Caco-2 (cell line): ENCODE measurements around the gene TMEM143. TPM values are rescaled to one million over a fixed set of nuclear protein-coding genes. Genes with fewer than 3 reads are reported as not detected.
"Not testable (repeated sequence)": the region's sequence is repeated elsewhere in the genome, so short reads cannot be mapped to it uniquely, and the experiment has no call there.

ENCODE experiments used
- BruUV-seq: library from RNA; stranded (reverse); fragments of 400-500 nt; replicated peaks from 2 replicates; lab custom pipeline; 2021; lab: Mats Ljungman, UMichigan
- CTCF ChIA-PET: fragments of 300-600 bp; sonication (Branson Sonifier 250); formaldehyde crosslinking; loops from one replicate; lab custom pipeline; 2022; ENCODE audit warnings: antibody characterized with exemption; lab: Charles Lee
- POLR2A ChIA-PET: fragments of 300-600 bp; sonication (Branson Sonifier 250); formaldehyde crosslinking; loops from one replicate; lab custom pipeline; 2022; ENCODE audit warnings: antibody characterized with exemption; lab: Charles Lee
- DNase-seq, 2 experiments: peaks; one replicate each; pipeline versions ENCODE4 v3.0.0 to v3.0.0-alpha.2; 2020 to 2022
- H3K27me3 ChIP-seq: replicated peaks from 2 replicates; pipeline ENCODE4 v1.6.0; 2011; ENCODE audit warnings: low read length; ENCODE audit not compliant: control insufficient read depth, insufficient read depth
- H3K36me3 ChIP-seq: 2 replicates; pipeline ENCODE4 v1.5.1; 2011; ENCODE audit warnings: low read length; ENCODE audit not compliant: control insufficient read depth, insufficient read depth
- H3K4me1 ChIP-seq: fragments of 250-450 bp; sonication (Bioruptor Pico); 2 replicates; pipeline ENCODE4 v1.5.1; 2020; ENCODE audit warnings: mild to moderate bottlenecking
- H3K4me3 ChIP-seq: 2 replicates; pipeline ENCODE4 v1.5.1; 2011; ENCODE audit warnings: low read depth, mild to moderate bottlenecking, control low read depth, low read length
- H3K9me3 ChIP-seq: fragments of 250-450 bp; sonication (Bioruptor Pico); 2 replicates; pipeline ENCODE4 v1.5.1; 2020; ENCODE audit warnings: mild to moderate bottlenecking, moderate library complexity
- H3K27ac Mint-ChIP-seq: one replicate; pipeline ENCODE4 v1.8.0; 2022; ENCODE audit warnings: mixed read lengths; ENCODE audit not compliant: unreplicated experiment
- H3K27me3 Mint-ChIP-seq: one replicate; pipeline ENCODE4 v1.8.0; 2022; ENCODE audit warnings: mixed read lengths; ENCODE audit not compliant: insufficient read depth, unreplicated experiment
- H3K36me3 Mint-ChIP-seq: one replicate; pipeline ENCODE4 v1.8.0; 2022; ENCODE audit warnings: mild to moderate bottlenecking, mixed read lengths; ENCODE audit not compliant: insufficient read depth, unreplicated experiment
- H3K4me1 Mint-ChIP-seq: one replicate; pipeline ENCODE4 v1.8.0; 2022; ENCODE audit warnings: low read depth, mixed read lengths; ENCODE audit not compliant: unreplicated experiment
- H3K4me3 Mint-ChIP-seq: one replicate; pipeline ENCODE4 v1.8.0; 2022; ENCODE audit warnings: mild to moderate bottlenecking, moderate library complexity, mixed read lengths; ENCODE audit not compliant: unreplicated experiment
- H3K9me3 Mint-ChIP-seq: one replicate; pipeline ENCODE4 v1.8.0; 2022; ENCODE audit warnings: mixed read lengths; ENCODE audit not compliant: unreplicated experiment
- intact Hi-C: fragments of 100-400 bp; cut with micrococcal nuclease; formaldehyde crosslinking; loops from one replicate; pipeline ENCODE4 v1.10.0; 2022; ENCODE audit not compliant: unreplicated experiment
- total RNA-seq: library from RNA; stranded (reverse); gene quantifications from 2 replicates; pipeline ENCODE4 v1.2.3, GENCODE V29; 2022
- TF ChIP-seq, protein P1 (sequence below), 2 experiments: fragments of 200-600 bp in 1 of 2; IDR thresholded peaks; 1 replicate in 1 of 2; 2 replicates in 1 of 2; pipeline versions ENCODE4 v1.5.1 to v1.8.0; 2011 to 2022; ENCODE audit warnings: antibody characterized with exemption in 1 of 2, control low read depth in 1 of 2, inconsistent platforms in 1 of 2, low read depth in 1 of 2, low read length in 1 of 2, mild to moderate bottlenecking in 1 of 2, moderate library complexity in 1 of 2; ENCODE audit not compliant: insufficient read depth in 1 of 2, severe bottlenecking in 1 of 2, unreplicated experiment in 1 of 2

The TMEM143 gene
- total RNA-seq, 1 experiment from 2014 or later, result 24.4 TPM

DNA sequence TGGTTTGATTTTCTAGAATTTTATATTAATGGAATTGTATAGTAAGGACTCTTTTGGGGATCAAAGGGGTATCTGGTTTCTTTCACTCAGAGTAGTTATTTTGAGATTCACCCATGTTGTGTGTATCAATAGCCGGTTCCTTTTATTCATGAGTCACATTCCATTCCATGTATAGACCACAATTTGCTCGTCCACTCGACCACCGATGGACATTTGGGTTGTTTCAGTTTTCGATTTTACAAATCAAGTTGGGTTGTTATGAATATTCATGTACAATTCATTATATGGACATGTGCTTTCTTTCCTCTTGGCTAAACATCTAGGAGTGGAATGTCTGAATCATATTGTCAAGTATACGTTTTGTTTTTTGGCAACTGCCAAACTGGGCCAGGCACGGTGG, 48.0 kb downstream of the TMEM143 start:
- H3K9me3 ChIP-seq, result no peaks in the 10 kb centered on the region
- H3K4me1 ChIP-seq, result peaks cover 6% of the 10 kb centered on the region; the same call in 1 of the 2 replicates
- H3K36me3 Mint-ChIP-seq, result peaks cover 10% of the 10 kb centered on the region
- no peak overlapping the region for H3K4me3 ChIP-seq
- H3K27ac Mint-ChIP-seq, result no peak overlapping the region
- H3K9me3 Mint-ChIP-seq, result no peaks in the 10 kb centered on the region
- H3K27me3 Mint-ChIP-seq, result no peaks in the 10 kb centered on the region
- H3K27me3 ChIP-seq, result no peaks in the 10 kb centered on the region
- TF ChIP-seq, protein P1, sequence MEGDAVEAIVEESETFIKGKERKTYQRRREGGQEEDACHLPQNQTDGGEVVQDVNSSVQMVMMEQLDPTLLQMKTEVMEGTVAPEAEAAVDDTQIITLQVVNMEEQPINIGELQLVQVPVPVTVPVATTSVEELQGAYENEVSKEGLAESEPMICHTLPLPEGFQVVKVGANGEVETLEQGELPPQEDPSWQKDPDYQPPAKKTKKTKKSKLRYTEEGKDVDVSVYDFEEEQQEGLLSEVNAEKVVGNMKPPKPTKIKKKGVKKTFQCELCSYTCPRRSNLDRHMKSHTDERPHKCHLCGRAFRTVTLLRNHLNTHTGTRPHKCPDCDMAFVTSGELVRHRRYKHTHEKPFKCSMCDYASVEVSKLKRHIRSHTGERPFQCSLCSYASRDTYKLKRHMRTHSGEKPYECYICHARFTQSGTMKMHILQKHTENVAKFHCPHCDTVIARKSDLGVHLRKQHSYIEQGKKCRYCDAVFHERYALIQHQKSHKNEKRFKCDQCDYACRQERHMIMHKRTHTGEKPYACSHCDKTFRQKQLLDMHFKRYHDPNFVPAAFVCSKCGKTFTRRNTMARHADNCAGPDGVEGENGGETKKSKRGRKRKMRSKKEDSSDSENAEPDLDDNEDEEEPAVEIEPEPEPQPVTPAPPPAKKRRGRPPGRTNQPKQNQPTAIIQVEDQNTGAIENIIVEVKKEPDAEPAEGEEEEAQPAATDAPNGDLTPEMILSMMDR (IDR thresholded peaks at IDR 0.05; ENCODE audit: insufficient read depth in 1 of 2, low read depth in 1 of 2, low read length in 1 of 2, severe bottlenecking in 1 of 2, unreplicated experiment in 1 of 2), result no peak
- BruUV-seq, result no TSS peak
- H3K4me1 Mint-ChIP-seq, result peaks cover 8% of the 10 kb centered on the region
- DNase-seq, result no peak
- no peaks in the 10 kb centered on the region for H3K36me3 ChIP-seq
- POLR2A ChIA-PET, result no interaction called here
- no peak overlapping the region for H3K4me3 Mint-ChIP-seq
- CTCF ChIA-PET, result no interaction called here
- intact Hi-C loops, result loop anchor here (10.0 kb wide), 1 partner anchor 51 kb away; no protein-coding TSS in a partner anchor

- peaks cover 5% of the 10 kb centered on the region for H3K4me1 Mint-ChIP-seq
- no peaks in the 10 kb centered on the region for H3K27me3 Mint-ChIP-seq
- Histone ChIP-seq H3K4me3 (no peak overlapping the region), H3K4me1 (peaks cover 8% of the 10 kb centered on the region; the same call in 1 of the 2 replicates), H3K36me3 (no peaks in the 10 kb centered on the region), H3K27me3 (no peaks in the 10 kb centered on the region), H3K9me3 (no peaks in the 10 kb centered on the region)
- no TSS peak for BruUV-seq
- H3K36me3 Mint-ChIP-seq, result no peaks in the 10 kb centered on the region
- H3K4me3 Mint-ChIP-seq, result no peak overlapping the region
- ChIA-PET CTCF (interaction anchor here (0.7 to 0.8 kb wide), 2 partner anchors 19 to 21 kb away, joined by 3 read pairs; no protein-coding TSS in a partner anchor), POLR2A (no interaction called here)
- H3K27ac Mint-ChIP-seq, result no peak overlapping the region
- no peaks in the 10 kb centered on the region for H3K9me3 Mint-ChIP-seq
- intact Hi-C loops, result loop anchor here (10.0 kb wide), 1 partner anchor 47 kb away; no protein-coding TSS in a partner anchor
- DNase-seq, result no peak
- TF ChIP-seq, protein P1 (IDR thresholded peaks at IDR 0.05; ENCODE audit: insufficient read depth in 1 of 2, low read depth in 1 of 2, low read length in 1 of 2, severe bottlenecking in 1 of 2, unreplicated experiment in 1 of 2), result no peak
Measured at GRCh38 chr19:48311384-48311783, 52.4 kb downstream of the TMEM143 start.

GRCh38 chr19:48310227-48310626, 53.5 kb downstream of the TMEM143 start:
- Mint-ChIP-seq H3K27me3 (no peaks in the 10 kb centered on the region), H3K27ac (no peak overlapping the region), H3K4me3 (no peak overlapping the region), H3K4me1 (peaks cover 5% of the 10 kb centered on the region), H3K9me3 (no peaks in the 10 kb centered on the region), H3K36me3 (no peaks in the 10 kb centered on the region)
- intact Hi-C loops, result loop anchor here (10.0 kb wide), 1 partner anchor 45 kb away; no protein-coding TSS in a partner anchor
- Histone ChIP-seq H3K9me3 (no peaks in the 10 kb centered on the region), H3K4me3 (no peak overlapping the region), H3K27me3 (no peaks in the 10 kb centered on the region), H3K4me1 (peaks cover 8% of the 10 kb centered on the region; the same call in 1 of the 2 replicates), H3K36me3 (no peaks in the 10 kb centered on the region)
- TF ChIP-seq, protein P1 (IDR thresholded peaks at IDR 0.05; ENCODE audit: insufficient read depth in 1 of 2, low read depth in 1 of 2, low read length in 1 of 2, severe bottlenecking in 1 of 2, unreplicated experiment in 1 of 2), result no peak
- CTCF ChIA-PET, result interaction anchor here (1.0 kb wide), 1 partner anchor 15 kb away, joined by 3 read pairs; no protein-coding TSS in a partner anchor
- POLR2A ChIA-PET, result no interaction called here
- no TSS peak for BruUV-seq
- no peak for DNase-seq

- POLR2A ChIA-PET, H3K4me1 Mint-ChIP-seq, DNase-seq, H3K27me3 ChIP-seq, H3K4me3 ChIP-seq, H3K9me3 ChIP-seq, H3K36me3 ChIP-seq, H3K4me3 Mint-ChIP-seq, H3K27me3 Mint-ChIP-seq, H3K27ac Mint-ChIP-seq, H3K4me1 ChIP-seq, H3K36me3 Mint-ChIP-seq, BruUV-seq, H3K9me3 Mint-ChIP-seq: not testable (repeated sequence)
- CTCF ChIA-PET, result interaction anchor here (0.5 to 1.1 kb wide), 6 partner anchors 11 to 683 kb away, joined by 3 to 6 read pairs (median 4); partner anchors contain the start of gene GYS1
- intact Hi-C loops, result loop anchor here (10.0 kb wide), 1 partner anchor 45 kb away; no protein-coding TSS in a partner anchor
Measured at GRCh38 chr19:48309731-48310130, 54.0 kb downstream of the TMEM143 start.
